Measurements from ENCODE around the gene DIDO1. TPM values are rescaled to one million over a fixed set of nuclear protein-coding genes. Genes with fewer than 3 reads are reported as not detected.

Gene DIDO1
- total and polyA plus RNA-seq, 2 of the 13 experiments (the other 11 are each of a cell fraction or from before 2014, with no cell fraction given): 75.0 to 75.1 TPM

DNA sequence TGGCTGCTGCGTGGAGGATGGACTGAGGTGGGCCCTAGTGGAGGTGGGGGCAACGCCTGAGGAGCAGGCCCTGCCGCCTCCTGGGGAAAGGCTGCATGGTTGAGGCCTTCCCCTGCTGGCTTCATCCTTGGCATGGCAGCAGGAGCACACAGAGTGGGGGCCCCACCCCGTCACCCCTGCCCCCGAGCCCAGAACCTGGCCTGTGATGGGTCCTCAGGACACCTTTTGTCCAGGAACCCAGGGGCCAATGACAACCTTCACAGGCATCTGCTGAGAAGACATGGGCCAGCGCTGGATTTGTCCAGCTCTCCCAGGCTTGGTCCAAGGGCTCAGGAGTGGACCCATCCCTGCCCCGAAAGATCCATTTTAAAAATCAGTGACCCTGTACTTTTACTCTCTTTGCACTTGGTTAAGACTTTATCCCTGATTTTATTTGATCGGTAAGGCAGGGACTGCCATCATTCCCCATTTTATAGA lies 25.6 kb upstream of the DIDO1 start:
- H3K27ac ChIP-seq (ENCODE audit: extremely low read length, insufficient read depth, low read length): peak overlapping the region; percentile 93
- peak overlapping the region; percentile 74 to 95 (median 78) for H3K4me3 ChIP-seq (replicated peaks in 1 of 3; ENCODE audit: insufficient read depth in 1 of 3, low read depth in 2 of 3, low read length in 3 of 3)
- H3K79me2 ChIP-seq (ENCODE audit: insufficient read depth, low read length): peaks cover 52% of the 10 kb centered on the region
- peaks cover 14% of the 10 kb centered on the region for H4K20me1 ChIP-seq (ENCODE audit: insufficient read depth, low read length)
- POLR2A ChIA-PET: interaction anchor here (1.7 to 8.8 kb wide), 4 partner anchors 15 to 51 kb away, joined by 7 to 205 read pairs (median 56); partner anchors contain the start of genes DIDO1 and GID8
- TSS peak; percentile 47 for BruUV-seq (replicated peaks)
- in situ Hi-C loops (cut with HindIII; ENCODE audit: extremely low pct_ligation_motif_present, low pct_unique_long_range_greater_than_20kb) (no loop called here), intact Hi-C loops (cut with micrococcal nuclease; ENCODE audit: unreplicated experiment) (loop anchor here (5.0 kb wide), 1 partner anchor 50 kb away; no protein-coding TSS in a partner anchor)
- H3K4me1 ChIP-seq (ENCODE audit: insufficient read depth, low read length): peaks cover 64% of the 10 kb centered on the region
- 30% methylated on average over 4 of the region's 8 CpGs for WGBS (ENCODE audit: low lambda C conversion rate)
- no peaks in the 10 kb centered on the region for H3K9me3 ChIP-seq (ENCODE audit: low read length)
- DNase-seq (ENCODE audit: low spot score) (no peak), ATAC-seq (no peak), FAIRE-seq (no peak)
- H3K9ac ChIP-seq (ENCODE audit: insufficient read depth, low read depth, low read length): peak overlapping the region; percentile 95
- no peak overlapping the region for H2AFZ ChIP-seq (ENCODE audit: low read length)
- CTCF ChIA-PET (ENCODE audit: low intra/inter-chr PET ratio, low total read pairs): no interaction called here
- peak overlapping the region; percentile 100 for H3K4me2 ChIP-seq (ENCODE audit: low read depth, low read length)
- H3K36me3 ChIP-seq (replicated peaks in 1 of 2; ENCODE audit: control insufficient read depth in 1 of 2, insufficient read depth in 2 of 2, low read length in 2 of 2): peaks cover 17 to 43% of the 10 kb centered on the region in 2 experiments
- H3K27me3 ChIP-seq (ENCODE audit: control insufficient read depth in 1 of 2, insufficient read depth in 2 of 2, low read length in 2 of 2): no peaks in the 10 kb centered on the region; a peak in 1 of 5 replicates
- TF ChIP-seq SRSF4 (IDR thresholded peaks at IDR 0.05; ENCODE audit: low read depth, low read length, poor library complexity, severe bottlenecking) (no peak), ZNF20 (CRISPR knock-in tag; IDR thresholded peaks at IDR 0.05) (no peak), NCOA1 (CRISPR knock-in tag; IDR thresholded peaks at IDR 0.05) (no peak), ZSCAN30 (CRISPR knock-in tag; IDR thresholded peaks at IDR 0.05) (no peak), ZNF407 (CRISPR knock-in tag; IDR thresholded peaks at IDR 0.05; ENCODE audit: not compliant biosample characterization) (no peak), ZNF7 (CRISPR knock-in tag; IDR thresholded peaks at IDR 0.05) (no peak), ZNF557 (CRISPR knock-in tag; IDR thresholded peaks at IDR 0.05) (no peak), ZNF549 (CRISPR knock-in tag; IDR thresholded peaks at IDR 0.05) (no peak), ZNF607 (CRISPR knock-in tag; IDR thresholded peaks at IDR 0.05; ENCODE audit: borderline replicate concordance) (no peak), ZNF138 (CRISPR knock-in tag; IDR thresholded peaks at IDR 0.05; ENCODE audit: low read depth) (no peak), ZNF800 (CRISPR knock-in tag; IDR thresholded peaks at IDR 0.05) (no peak), ZNF879 (CRISPR knock-in tag; IDR thresholded peaks at IDR 0.05) (0 out of 2 replicates have a peak, but pooled peaks have one; percentile 13)
- TF ChIP-seq, protein P1, sequence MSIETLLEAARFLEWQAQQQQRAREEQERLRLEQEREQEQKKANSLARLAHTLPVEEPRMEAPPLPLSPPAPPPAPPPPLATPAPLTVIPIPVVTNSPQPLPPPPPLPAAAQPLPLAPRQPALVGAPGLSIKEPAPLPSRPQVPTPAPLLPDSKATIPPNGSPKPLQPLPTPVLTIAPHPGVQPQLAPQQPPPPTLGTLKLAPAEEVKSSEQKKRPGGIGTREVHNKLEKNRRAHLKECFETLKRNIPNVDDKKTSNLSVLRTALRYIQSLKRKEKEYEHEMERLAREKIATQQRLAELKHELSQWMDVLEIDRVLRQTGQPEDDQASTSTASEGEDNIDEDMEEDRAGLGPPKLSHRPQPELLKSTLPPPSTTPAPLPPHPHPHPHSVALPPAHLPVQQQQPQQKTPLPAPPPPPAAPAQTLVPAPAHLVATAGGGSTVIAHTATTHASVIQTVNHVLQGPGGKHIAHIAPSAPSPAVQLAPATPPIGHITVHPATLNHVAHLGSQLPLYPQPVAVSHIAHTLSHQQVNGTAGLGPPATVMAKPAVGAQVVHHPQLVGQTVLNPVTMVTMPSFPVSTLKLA (IDR thresholded peaks at IDR 0.05): no peak

Measured in HepG2 (cell line).